Measurements from ENCODE around the gene PHACTR1.

DNA sequence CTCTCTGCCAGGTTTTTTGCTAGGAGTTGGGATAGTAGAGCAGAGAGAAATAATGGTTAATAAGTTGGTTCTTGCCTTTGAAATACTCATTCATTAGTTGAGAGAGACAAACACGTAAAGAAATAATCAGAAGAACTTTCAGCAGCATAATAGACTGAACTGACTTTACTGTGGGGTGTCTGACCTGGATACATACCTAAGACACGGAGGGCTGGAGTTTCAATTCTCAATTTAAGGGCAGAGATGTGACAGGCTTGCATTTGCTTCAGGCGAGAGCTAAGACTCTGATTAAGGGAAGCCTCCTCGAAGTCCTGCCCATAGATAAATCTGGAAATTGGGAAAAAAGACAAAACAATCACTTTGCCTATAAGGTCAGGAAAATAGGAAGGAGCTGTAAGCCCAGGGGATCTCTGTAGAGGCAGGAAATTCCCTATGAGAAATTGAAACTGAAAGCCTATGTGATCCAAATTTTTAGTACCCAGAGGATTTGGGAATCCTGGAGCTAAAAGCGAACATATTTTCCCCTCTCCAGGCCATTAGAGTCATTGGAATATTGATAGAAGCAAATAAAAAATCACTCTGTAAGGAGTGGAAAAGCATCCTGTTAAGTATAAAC, 276.8 kb downstream of the PHACTR1 start:
- TF ChIP-seq, protein P1, sequence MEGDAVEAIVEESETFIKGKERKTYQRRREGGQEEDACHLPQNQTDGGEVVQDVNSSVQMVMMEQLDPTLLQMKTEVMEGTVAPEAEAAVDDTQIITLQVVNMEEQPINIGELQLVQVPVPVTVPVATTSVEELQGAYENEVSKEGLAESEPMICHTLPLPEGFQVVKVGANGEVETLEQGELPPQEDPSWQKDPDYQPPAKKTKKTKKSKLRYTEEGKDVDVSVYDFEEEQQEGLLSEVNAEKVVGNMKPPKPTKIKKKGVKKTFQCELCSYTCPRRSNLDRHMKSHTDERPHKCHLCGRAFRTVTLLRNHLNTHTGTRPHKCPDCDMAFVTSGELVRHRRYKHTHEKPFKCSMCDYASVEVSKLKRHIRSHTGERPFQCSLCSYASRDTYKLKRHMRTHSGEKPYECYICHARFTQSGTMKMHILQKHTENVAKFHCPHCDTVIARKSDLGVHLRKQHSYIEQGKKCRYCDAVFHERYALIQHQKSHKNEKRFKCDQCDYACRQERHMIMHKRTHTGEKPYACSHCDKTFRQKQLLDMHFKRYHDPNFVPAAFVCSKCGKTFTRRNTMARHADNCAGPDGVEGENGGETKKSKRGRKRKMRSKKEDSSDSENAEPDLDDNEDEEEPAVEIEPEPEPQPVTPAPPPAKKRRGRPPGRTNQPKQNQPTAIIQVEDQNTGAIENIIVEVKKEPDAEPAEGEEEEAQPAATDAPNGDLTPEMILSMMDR (IDR thresholded peaks at IDR 0.05; ENCODE audit: insufficient read depth, low read length) = no peak
- TF ChIP-seq, protein P2, sequence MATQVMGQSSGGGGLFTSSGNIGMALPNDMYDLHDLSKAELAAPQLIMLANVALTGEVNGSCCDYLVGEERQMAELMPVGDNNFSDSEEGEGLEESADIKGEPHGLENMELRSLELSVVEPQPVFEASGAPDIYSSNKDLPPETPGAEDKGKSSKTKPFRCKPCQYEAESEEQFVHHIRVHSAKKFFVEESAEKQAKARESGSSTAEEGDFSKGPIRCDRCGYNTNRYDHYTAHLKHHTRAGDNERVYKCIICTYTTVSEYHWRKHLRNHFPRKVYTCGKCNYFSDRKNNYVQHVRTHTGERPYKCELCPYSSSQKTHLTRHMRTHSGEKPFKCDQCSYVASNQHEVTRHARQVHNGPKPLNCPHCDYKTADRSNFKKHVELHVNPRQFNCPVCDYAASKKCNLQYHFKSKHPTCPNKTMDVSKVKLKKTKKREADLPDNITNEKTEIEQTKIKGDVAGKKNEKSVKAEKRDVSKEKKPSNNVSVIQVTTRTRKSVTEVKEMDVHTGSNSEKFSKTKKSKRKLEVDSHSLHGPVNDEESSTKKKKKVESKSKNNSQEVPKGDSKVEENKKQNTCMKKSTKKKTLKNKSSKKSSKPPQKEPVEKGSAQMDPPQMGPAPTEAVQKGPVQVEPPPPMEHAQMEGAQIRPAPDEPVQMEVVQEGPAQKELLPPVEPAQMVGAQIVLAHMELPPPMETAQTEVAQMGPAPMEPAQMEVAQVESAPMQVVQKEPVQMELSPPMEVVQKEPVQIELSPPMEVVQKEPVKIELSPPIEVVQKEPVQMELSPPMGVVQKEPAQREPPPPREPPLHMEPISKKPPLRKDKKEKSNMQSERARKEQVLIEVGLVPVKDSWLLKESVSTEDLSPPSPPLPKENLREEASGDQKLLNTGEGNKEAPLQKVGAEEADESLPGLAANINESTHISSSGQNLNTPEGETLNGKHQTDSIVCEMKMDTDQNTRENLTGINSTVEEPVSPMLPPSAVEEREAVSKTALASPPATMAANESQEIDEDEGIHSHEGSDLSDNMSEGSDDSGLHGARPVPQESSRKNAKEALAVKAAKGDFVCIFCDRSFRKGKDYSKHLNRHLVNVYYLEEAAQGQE (IDR thresholded peaks at IDR 0.05; ENCODE audit: insufficient replicate concordance, low read depth) = no peak
- TF ChIP-seq POLR2AphosphoS5 (IDR thresholded peaks at IDR 0.05; ENCODE audit: low read depth) (no peak), SPI1 (IDR thresholded peaks at IDR 0.05; ENCODE audit: borderline replicate concordance, low read depth) (no peak), GABPA (IDR thresholded peaks at IDR 0.05; ENCODE audit: low read depth) (no peak)
